BJ (cell line): ENCODE data around the gene BICC1. TPM values are rescaled to one million over a fixed set of nuclear protein-coding genes. Genes with fewer than 3 reads are reported as not detected.

Experiments used
- CTCF ChIA-PET: fragments of 350-600 bp; formaldehyde crosslinking; extraction: SDS; loops from one replicate; lab custom pipeline; 2021; ENCODE audit warnings: antibody characterized with exemption, inconsistent platforms; lab: Yijun Ruan, JAX
- POLR2A ChIA-PET: fragments of 300-600 bp; sonication (Branson Sonifier 250); formaldehyde crosslinking; extraction: SDS; loops from one replicate; lab custom pipeline; 2021; ENCODE audit warnings: antibody characterized with exemption; lab: Charles Lee
- DNase-seq: peaks from one replicate; pipeline ENCODE4 v3.0.0-alpha.2; 2011; ENCODE audit warnings: low read depth
- H3K27me3 ChIP-seq: 2 replicates; pipeline ENCODE4 v1.6.0; 2011; ENCODE audit warnings: low read length; ENCODE audit not compliant: control insufficient read depth, insufficient read depth
- H3K36me3 ChIP-seq: 2 replicates; pipeline ENCODE4 v1.5.1; 2011; ENCODE audit warnings: low read length; ENCODE audit not compliant: control insufficient read depth, insufficient read depth
- H3K4me3 ChIP-seq: 2 replicates; pipeline ENCODE4 v1.5.1; 2011; ENCODE audit warnings: low read depth, mild to moderate bottlenecking, control low read depth, low read length
- CTCF ChIP-seq: IDR thresholded peaks from 2 replicates; pipeline ENCODE4 v1.5.1; 2011; ENCODE audit warnings: low read depth, mild to moderate bottlenecking, control low read depth, inconsistent platforms, low read length, moderate library complexity; ENCODE audit not compliant: insufficient read depth
- polyA plus RNA-seq: library from polyadenylated mRNA; depleted of rRNA; stranded (reverse); fragments of >200 nt; gene quantifications from 2 replicates; pipeline ENCODE4 v1.2.3, GENCODE V29; 2011

The BICC1 gene
- polyA plus RNA-seq, 1 experiment: 27.0 TPM

GRCh38 chr10:58565271-58565670, 52.6 kb downstream of the BICC1 start:
- DNase-seq: no peak

GRCh38 chr10:58567652-58568051, 55.0 kb downstream of the BICC1 start:
- Histone ChIP-seq H3K27me3 (no peaks in the 10 kb centered on the region), H3K4me3 (no peak overlapping the region), H3K36me3 (0 out of 2 replicates have a peak, but pooled peaks cover 1% of the 10 kb centered on the region)
- no peak for TF ChIP-seq CTCF
- ChIA-PET CTCF (no interaction called here), POLR2A (no interaction called here)
- DNase-seq: no peak

More at GRCh38 chr10:58565271-58565670, 52.6 kb downstream of the BICC1 start:
- Histone ChIP-seq H3K36me3 (0 out of 2 replicates have a peak, but pooled peaks cover 1% of the 10 kb centered on the region), H3K27me3 (no peaks in the 10 kb centered on the region), H3K4me3 (no peak overlapping the region)
- CTCF ChIA-PET: no interaction called here
- POLR2A ChIA-PET: no interaction called here
- no peak for TF ChIP-seq CTCF

GRCh38 chr10:58568428-58568935, 55.8 kb downstream of the BICC1 start:
- POLR2A ChIA-PET: no interaction called here
- Histone ChIP-seq H3K27me3 (no peaks in the 10 kb centered on the region), H3K4me3 (no peak overlapping the region), H3K36me3 (0 out of 2 replicates have a peak, but pooled peaks cover 1% of the 10 kb centered on the region)
- TF ChIP-seq CTCF: no peak
- DNase-seq: no peak
- CTCF ChIA-PET: no interaction called here

GRCh38 chr10:58570307-58570723, 57.6 kb downstream of the BICC1 start:
- no peak for DNase-seq
- H3K27me3 ChIP-seq: no peaks in the 10 kb centered on the region
- no peak for TF ChIP-seq CTCF
- ChIA-PET POLR2A (no interaction called here), CTCF (interaction anchor here (1.1 kb wide), 1 partner anchor 8 kb away, joined by 3 read pairs; no protein-coding TSS in a partner anchor)
- 0 out of 2 replicates have a peak, but pooled peaks cover 1% of the 10 kb centered on the region for H3K36me3 ChIP-seq
- H3K4me3 ChIP-seq: no peak overlapping the region

GRCh38 chr10:58570979-58571378, 58.3 kb downstream of the BICC1 start:
- CTCF ChIA-PET: interaction anchor here (1.1 kb wide), 1 partner anchor 9 kb away, joined by 3 read pairs; no protein-coding TSS in a partner anchor
- POLR2A ChIA-PET: no interaction called here

More at GRCh38 chr10:58570979-58571378, 58.3 kb downstream of the BICC1 start:
- H3K27me3 ChIP-seq: no peaks in the 10 kb centered on the region
- no peak for DNase-seq
- H3K36me3 ChIP-seq: 0 out of 2 replicates have a peak, but pooled peaks cover 1% of the 10 kb centered on the region
- no peak for TF ChIP-seq CTCF
- no peak overlapping the region for H3K4me3 ChIP-seq
